Measurements from ENCODE around the gene ITPK1. TPM values are rescaled to one million over a fixed set of nuclear protein-coding genes. Genes with fewer than 3 reads are reported as not detected.
A peak's percentile ranks its signal among the peaks of the same experiment; 100 is the strongest.

Gene ITPK1
- total RNA-seq, 2 experiments from 2014 or later = 17.8 to 34.7 TPM

GRCh38 chr14:93039649-93040315 lies 75.9 kb downstream of the ITPK1 start:
- intact Hi-C loops (cut with micrococcal nuclease; ENCODE audit: unreplicated experiment) = no loop called here
- no peak overlapping the region for H3K27ac ChIP-seq (ENCODE audit: low read depth, low read length, poor library complexity, severe bottlenecking)
- no peaks in the 10 kb centered on the region for H3K9me2 ChIP-seq (ENCODE audit: insufficient read depth, low read length)
- H3K36me3 ChIP-seq (ENCODE audit: insufficient read depth, low read length) = no peaks in the 10 kb centered on the region
- CTCF ChIA-PET (ENCODE audit: unreplicated experiment) = no interaction called here
- H4K20me1 ChIP-seq (ENCODE audit: insufficient read depth, low read length) = no peaks in the 10 kb centered on the region
- POLR2A ChIA-PET = no interaction called here
- no peak for DNase-seq (ENCODE audit: low spot score)
- no peak overlapping the region for H2AFZ ChIP-seq (ENCODE audit: low read length)
- no peak overlapping the region for H3K4me3 ChIP-seq (ENCODE audit: low read depth, low read length, poor library complexity, severe bottlenecking)
- no TSS peak for BruUV-seq (replicated peaks)
- no peak overlapping the region for H3K4me2 ChIP-seq (ENCODE audit: low read length)
- no peak for TF ChIP-seq CTCF (conservative IDR thresholded peaks at IDR 0.05; ENCODE audit: low read length)
- no peak for TF ChIP-seq EZH2phosphoT487 (IDR thresholded peaks at IDR 0.05; ENCODE audit: borderline replicate concordance, low read depth, low read length)
- no peaks in the 10 kb centered on the region for H3K9me3 ChIP-seq (ENCODE audit: low read length)
- no peaks in the 10 kb centered on the region for H3K79me2 ChIP-seq (ENCODE audit: insufficient read depth, low read depth, low read length)
- H3K4me1 ChIP-seq (ENCODE audit: insufficient read depth, low read length, poor library complexity, severe bottlenecking) = peaks cover 2% of the 10 kb centered on the region

GRCh38 chr14:93037351-93037750 lies 78.4 kb downstream of the ITPK1 start:
- Histone ChIP-seq H2AFZ (ENCODE audit: low read length) (no peak overlapping the region), H3K36me3 (ENCODE audit: insufficient read depth, low read length) (no peaks in the 10 kb centered on the region), H3K4me2 (ENCODE audit: low read length) (no peak overlapping the region), H3K9me3 (ENCODE audit: low read length) (no peaks in the 10 kb centered on the region), H3K4me1 (ENCODE audit: insufficient read depth, low read length, poor library complexity, severe bottlenecking) (peaks cover 18% of the 10 kb centered on the region), H3K79me2 (ENCODE audit: insufficient read depth, low read depth, low read length) (no peaks in the 10 kb centered on the region), H4K20me1 (ENCODE audit: insufficient read depth, low read length) (no peaks in the 10 kb centered on the region), H3K27ac (ENCODE audit: low read depth, low read length, poor library complexity, severe bottlenecking) (no peak overlapping the region), H3K9me2 (ENCODE audit: insufficient read depth, low read length) (no peaks in the 10 kb centered on the region), H3K4me3 (ENCODE audit: low read depth, low read length, poor library complexity, severe bottlenecking) (no peak overlapping the region)
- no TSS peak for BruUV-seq (replicated peaks)
- peak; percentile 23 for DNase-seq (ENCODE audit: low spot score)
- TF ChIP-seq EZH2phosphoT487 (IDR thresholded peaks at IDR 0.05; ENCODE audit: borderline replicate concordance, low read depth, low read length) (no peak), CTCF (conservative IDR thresholded peaks at IDR 0.05; ENCODE audit: low read length) (no peak)
- intact Hi-C loops (cut with micrococcal nuclease; ENCODE audit: unreplicated experiment) = no loop called here
- POLR2A ChIA-PET = interaction anchor here (0.6 to 1.1 kb wide), 3 partner anchors 9 to 61 kb away, joined by 3 to 5 read pairs (median 3); no protein-coding TSS in a partner anchor
- CTCF ChIA-PET (ENCODE audit: unreplicated experiment) = no interaction called here

GRCh38 chr14:93036652-93037345 lies 78.9 kb downstream of the ITPK1 start:
- H3K36me3 ChIP-seq (ENCODE audit: insufficient read depth, low read length) = no peaks in the 10 kb centered on the region
- DNase-seq (ENCODE audit: low spot score) = no peak
- H3K9me2 ChIP-seq (ENCODE audit: insufficient read depth, low read length) = no peaks in the 10 kb centered on the region
- intact Hi-C loops (cut with micrococcal nuclease; ENCODE audit: unreplicated experiment) = no loop called here
- H3K4me3 ChIP-seq (ENCODE audit: low read depth, low read length, poor library complexity, severe bottlenecking) = no peak overlapping the region
- TF ChIP-seq CTCF (conservative IDR thresholded peaks at IDR 0.05; ENCODE audit: low read length) = no peak
- no peak for TF ChIP-seq EZH2phosphoT487 (IDR thresholded peaks at IDR 0.05; ENCODE audit: borderline replicate concordance, low read depth, low read length)
- H4K20me1 ChIP-seq (ENCODE audit: insufficient read depth, low read length) = no peaks in the 10 kb centered on the region
- peaks cover 18% of the 10 kb centered on the region for H3K4me1 ChIP-seq (ENCODE audit: insufficient read depth, low read length, poor library complexity, severe bottlenecking)
- H3K4me2 ChIP-seq (ENCODE audit: low read length) = no peak overlapping the region
- no peaks in the 10 kb centered on the region for H3K9me3 ChIP-seq (ENCODE audit: low read length)
- ChIA-PET POLR2A (interaction anchor here (0.7 to 1.1 kb wide), 2 partner anchors 8 to 31 kb away, joined by 3 to 5 read pairs; no protein-coding TSS in a partner anchor), CTCF (ENCODE audit: unreplicated experiment) (no interaction called here)
- no TSS peak for BruUV-seq (replicated peaks)
- H3K27ac ChIP-seq (ENCODE audit: low read depth, low read length, poor library complexity, severe bottlenecking) = no peak overlapping the region
- no peaks in the 10 kb centered on the region for H3K79me2 ChIP-seq (ENCODE audit: insufficient read depth, low read depth, low read length)
- H2AFZ ChIP-seq (ENCODE audit: low read length) = no peak overlapping the region

Data from OCI-LY7 (cell line).